Osteocyte (in vitro differentiated cells): ENCODE data around the gene PRDM16. TPM values are rescaled to one million over a fixed set of nuclear protein-coding genes. Genes with fewer than 3 reads are reported as not detected.

Experiments
- DNase-seq: peaks from one replicate; pipeline ENCODE4 v3.0.0; 2021; ENCODE audit warnings: mixed read lengths; ENCODE audit not compliant: unreplicated experiment; ENCODE audit errors: extremely low spot score
- H3K27ac Mint-ChIP-seq: one replicate; pipeline ENCODE4 v1.8.0; 2021; ENCODE audit warnings: mild to moderate bottlenecking, mixed read lengths; ENCODE audit not compliant: unreplicated experiment
- H3K27me3 Mint-ChIP-seq: one replicate; pipeline ENCODE4 v1.8.0; 2021; ENCODE audit warnings: mixed read lengths; ENCODE audit not compliant: unreplicated experiment
- H3K36me3 Mint-ChIP-seq: one replicate; pipeline ENCODE4 v1.8.0; 2021; ENCODE audit warnings: mixed read lengths; ENCODE audit not compliant: unreplicated experiment
- H3K4me1 Mint-ChIP-seq: one replicate; pipeline ENCODE4 v1.8.0; 2021; ENCODE audit warnings: mixed read lengths; ENCODE audit not compliant: unreplicated experiment
- H3K4me3 Mint-ChIP-seq: one replicate; pipeline ENCODE4 v1.8.0; 2021; ENCODE audit warnings: mild to moderate bottlenecking, moderate library complexity, mixed read lengths; ENCODE audit not compliant: unreplicated experiment
- H3K9me3 Mint-ChIP-seq: one replicate; pipeline ENCODE4 v1.8.0; 2021; ENCODE audit warnings: mixed read lengths; ENCODE audit not compliant: unreplicated experiment
- total RNA-seq: library from RNA; stranded (reverse); gene quantifications from 2 replicates; pipeline ENCODE4 v1.2.1, GENCODE V29; 2021
- TF ChIP-seq, protein P1 (sequence below): fragments of 200-600 bp; sonication (generic); IDR thresholded peaks from 2 replicates; pipeline ENCODE4 v1.5.0; 2021; ENCODE audit warnings: antibody characterized with exemption, mild to moderate bottlenecking, moderate library complexity

The PRDM16 gene
- total RNA-seq, 1 donor from 2014 or later = 7.1 TPM

GRCh38 chr1:3112526-3112925, 43.5 kb downstream of the PRDM16 start:
- Mint-ChIP-seq H3K4me3 (no peak overlapping the region), H3K27me3 (peaks cover 4% of the 10 kb centered on the region), H3K27ac (no peak overlapping the region), H3K36me3 (no peaks in the 10 kb centered on the region), H3K4me1 (peaks cover 2% of the 10 kb centered on the region), H3K9me3 (peaks cover 8% of the 10 kb centered on the region)
- TF ChIP-seq, protein P1, sequence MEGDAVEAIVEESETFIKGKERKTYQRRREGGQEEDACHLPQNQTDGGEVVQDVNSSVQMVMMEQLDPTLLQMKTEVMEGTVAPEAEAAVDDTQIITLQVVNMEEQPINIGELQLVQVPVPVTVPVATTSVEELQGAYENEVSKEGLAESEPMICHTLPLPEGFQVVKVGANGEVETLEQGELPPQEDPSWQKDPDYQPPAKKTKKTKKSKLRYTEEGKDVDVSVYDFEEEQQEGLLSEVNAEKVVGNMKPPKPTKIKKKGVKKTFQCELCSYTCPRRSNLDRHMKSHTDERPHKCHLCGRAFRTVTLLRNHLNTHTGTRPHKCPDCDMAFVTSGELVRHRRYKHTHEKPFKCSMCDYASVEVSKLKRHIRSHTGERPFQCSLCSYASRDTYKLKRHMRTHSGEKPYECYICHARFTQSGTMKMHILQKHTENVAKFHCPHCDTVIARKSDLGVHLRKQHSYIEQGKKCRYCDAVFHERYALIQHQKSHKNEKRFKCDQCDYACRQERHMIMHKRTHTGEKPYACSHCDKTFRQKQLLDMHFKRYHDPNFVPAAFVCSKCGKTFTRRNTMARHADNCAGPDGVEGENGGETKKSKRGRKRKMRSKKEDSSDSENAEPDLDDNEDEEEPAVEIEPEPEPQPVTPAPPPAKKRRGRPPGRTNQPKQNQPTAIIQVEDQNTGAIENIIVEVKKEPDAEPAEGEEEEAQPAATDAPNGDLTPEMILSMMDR = no peak
- DNase-seq = no peak

GRCh38 chr1:3113047-3113740, 44.2 kb downstream of the PRDM16 start:
- Mint-ChIP-seq H3K27me3 (peaks cover 4% of the 10 kb centered on the region), H3K36me3 (no peaks in the 10 kb centered on the region), H3K9me3 (peaks cover 3% of the 10 kb centered on the region), H3K27ac (no peak overlapping the region), H3K4me1 (peaks cover 2% of the 10 kb centered on the region), H3K4me3 (no peak overlapping the region)
- no peak for DNase-seq
- TF ChIP-seq, protein P1 = no peak

- H3K4me3 Mint-ChIP-seq = no peak overlapping the region
- no peaks in the 10 kb centered on the region for H3K36me3 Mint-ChIP-seq
- TF ChIP-seq, protein P1 = no peak
- no peak for DNase-seq
- H3K27ac Mint-ChIP-seq = no peak overlapping the region
- H3K4me1 Mint-ChIP-seq = peaks cover 2% of the 10 kb centered on the region
- H3K9me3 Mint-ChIP-seq = no peaks in the 10 kb centered on the region
- peaks cover 2% of the 10 kb centered on the region for H3K27me3 Mint-ChIP-seq
These were observed 44.7 kb downstream of the PRDM16 start for GRCh38 chr1:3113741-3114056.

DNA sequence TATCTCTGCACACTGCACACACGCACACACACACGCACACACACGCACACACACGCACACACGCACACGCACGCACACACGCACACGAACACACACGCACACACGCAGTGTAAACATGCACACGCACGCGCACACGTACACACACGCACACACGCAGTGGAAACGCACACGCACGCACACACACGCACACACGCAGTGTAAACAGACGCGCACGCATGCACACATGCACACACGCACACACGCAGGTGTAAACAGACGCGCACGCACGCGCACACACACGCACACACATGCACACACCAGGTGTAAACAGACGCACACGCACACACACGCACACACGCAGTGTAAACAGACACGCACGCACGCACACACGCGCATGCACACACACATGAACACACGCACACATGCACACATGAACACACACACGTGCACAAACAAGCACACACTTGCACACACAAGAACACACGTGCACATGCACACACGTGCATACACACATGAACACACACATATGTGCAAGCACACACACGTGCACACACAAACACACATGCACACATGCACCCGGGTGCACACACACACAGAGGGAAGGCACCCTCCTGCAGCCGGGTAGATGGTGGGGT, 45.2 kb downstream of the PRDM16 start:
- no peak overlapping the region for H3K27ac Mint-ChIP-seq

GRCh38 chr1:3114846-3115245, 45.8 kb downstream of the PRDM16 start:
- Mint-ChIP-seq H3K4me3 (no peak overlapping the region), H3K27me3 (no peaks in the 10 kb centered on the region), H3K36me3 (no peaks in the 10 kb centered on the region), H3K27ac (no peak overlapping the region), H3K4me1 (peaks cover 2% of the 10 kb centered on the region), H3K9me3 (no peaks in the 10 kb centered on the region)
- DNase-seq = no peak
- TF ChIP-seq, protein P1 = no peak

More for the DNA sequence above, 45.2 kb downstream of the PRDM16 start:
- TF ChIP-seq, protein P1 = no peak
- Mint-ChIP-seq H3K4me1 (peaks cover 2% of the 10 kb centered on the region), H3K9me3 (no peaks in the 10 kb centered on the region), H3K4me3 (no peak overlapping the region), H3K36me3 (no peaks in the 10 kb centered on the region), H3K27me3 (no peaks in the 10 kb centered on the region)
- DNase-seq = no peak
